Thyroid gland (tissue), 4 donors: ENCODE results near the gene KTN1. TPM values are rescaled to one million over a fixed set of nuclear protein-coding genes. Genes with fewer than 3 reads are reported as not detected.

Experiments
- DNase-seq, 2 donors: peaks; one replicate each; pipeline ENCODE4 v3.0.0-alpha.2; 2019
- H3K27ac ChIP-seq, 3 donors: fragments of 200-600 bp; sonication (generic); 1 replicate in 2 of 3; 2 replicates in 1 of 3; pipeline ENCODE4 v1.5.1; 2016 to 2019; ENCODE audit warnings: mild to moderate bottlenecking in 1 of 3, moderate library complexity in 1 of 3
- H3K27me3 ChIP-seq: fragments of 200-600 bp; sonication (generic); one replicate; pipeline ENCODE4 v1.5.1; 2019
- H3K36me3 ChIP-seq, 2 donors: fragments of 200-600 bp; sonication (generic); one replicate each; pipeline ENCODE4 v1.5.1; 2016 to 2019
- H3K4me1 ChIP-seq, 2 donors: fragments of 200-600 bp; sonication (generic); one replicate each; pipeline ENCODE4 v1.5.1; 2017 to 2019
- H3K4me3 ChIP-seq, 3 donors: fragments of 200-600 bp; sonication (generic); replicated peaks in 1 of 3; 1 replicate in 2 of 3; 2 replicates in 1 of 3; pipeline ENCODE4 v1.5.1; 2016; ENCODE audit warnings: mild to moderate bottlenecking in 1 of 3
- H3K9me3 ChIP-seq: fragments of 200-600 bp; sonication (generic); one replicate; pipeline ENCODE4 v1.5.1; 2017
- CTCF ChIP-seq, 6 experiments: fragments of 200-600 bp in 3 of 6; fragments of 450-650 bp in 3 of 6; sonication (generic) in 3 of 6; IDR thresholded peaks; one replicate each; pipeline ENCODE4 v1.5.1; 2016 to 2019; ENCODE audit warnings: antibody characterized with exemption in 6 of 6, mild to moderate bottlenecking in 2 of 6, inconsistent platforms in 1 of 6, moderate library complexity in 1 of 6
- POLR2A ChIP-seq, 2 donors: fragments of 450-650 bp; IDR thresholded peaks; one replicate each; pipeline ENCODE4 v1.6.1; 2017; ENCODE audit warnings: antibody characterized with exemption in 2 of 2, mild to moderate bottlenecking in 2 of 2, moderate library complexity in 1 of 2
- WGBS, 2 donors: methylation state at CpG; one replicate each; pipeline ENCODE4 v1.1.5; 2017; 5-methylcytosine and 5-hydroxymethylcytosine counted together
- intact Hi-C: fragments of 100-400 bp; cut with DNase I; formaldehyde crosslinking; loops from one replicate; pipeline ENCODE4 v1.15.1; 2023
- total RNA-seq, 4 donors: library from RNA; depleted of rRNA; stranded (reverse); fragments of >200 nt; gene quantifications; one replicate each; pipeline ENCODE4 v1.2.3, GENCODE V29; 2016

Gene KTN1
- total RNA-seq, 4 donors from 2014 or later = 164 to 222 (median 195) TPM

GRCh38 chr14:55641954-55642353 lies 61.9 kb downstream of the KTN1 start:
- Histone ChIP-seq H3K36me3 (peaks cover 0 to 8% of the 10 kb centered on the region in 2 donors), H3K27me3 (no peaks in the 10 kb centered on the region), H3K27ac (no peak overlapping the region), H3K9me3 (no peaks in the 10 kb centered on the region), H3K4me3 (no peak overlapping the region), H3K4me1 (peaks cover 0 to 7% of the 10 kb centered on the region in 2 donors)
- TF ChIP-seq POLR2A (IDR thresholded peaks at IDR 0.05) (no peak), CTCF (IDR thresholded peaks at IDR 0.05) (no peak)
- intact Hi-C loops = no loop called here
- no peak for DNase-seq

GRCh38 chr14:55645145-55645544 lies 65.1 kb downstream of the KTN1 start:
- H3K27ac ChIP-seq = no peak overlapping the region
- TF ChIP-seq POLR2A (IDR thresholded peaks at IDR 0.05) (no peak), CTCF (IDR thresholded peaks at IDR 0.05) (no peak)
- H3K27me3 ChIP-seq = no peaks in the 10 kb centered on the region
- H3K36me3 ChIP-seq = peaks cover 3 to 6% of the 10 kb centered on the region in 2 donors
- no peaks in the 10 kb centered on the region for H3K9me3 ChIP-seq
- no peak for DNase-seq
- 87 to 90% methylated on average over 1 of the region's 1 CpG for WGBS, 2 donors
- intact Hi-C loops = no loop called here
- peaks cover 0 to 7% of the 10 kb centered on the region in 2 donors for H3K4me1 ChIP-seq
- no peak overlapping the region for H3K4me3 ChIP-seq

GRCh38 chr14:55645845-55646832 lies 66.1 kb downstream of the KTN1 start:
- DNase-seq = no peak
- Histone ChIP-seq H3K4me3 (no peak overlapping the region), H3K27me3 (no peaks in the 10 kb centered on the region), H3K27ac (no peak overlapping the region), H3K36me3 (peaks cover 6 to 11% of the 10 kb centered on the region in 2 donors), H3K4me1 (peaks cover 0 to 3% of the 10 kb centered on the region in 2 donors), H3K9me3 (no peaks in the 10 kb centered on the region)
- intact Hi-C loops = no loop called here
- 99 to 100% methylated on average over 2 of the region's 2 CpGs for WGBS, 2 donors
- no peak for TF ChIP-seq CTCF (IDR thresholded peaks at IDR 0.05)
- no peak for TF ChIP-seq POLR2A (IDR thresholded peaks at IDR 0.05)

GRCh38 chr14:55650992-55651391 lies 71.0 kb downstream of the KTN1 start:
- Histone ChIP-seq H3K27me3 (no peaks in the 10 kb centered on the region), H3K9me3 (no peaks in the 10 kb centered on the region), H3K4me3 (no peak overlapping the region), H3K27ac (no peak overlapping the region), H3K4me1 (no peaks in the 10 kb centered on the region), H3K36me3 (peaks cover 12 to 42% of the 10 kb centered on the region in 2 donors)
- TF ChIP-seq POLR2A (IDR thresholded peaks at IDR 0.05) (no peak), CTCF (IDR thresholded peaks at IDR 0.05) (no peak)
- DNase-seq = no peak
- 90 to 95% methylated on average over 1 of the region's 1 CpG for WGBS, 2 donors
- intact Hi-C loops = no loop called here

- no peak overlapping the region for H3K27ac ChIP-seq
- no peaks in the 10 kb centered on the region for H3K27me3 ChIP-seq
- peaks cover 22 to 51% of the 10 kb centered on the region in 2 donors for H3K36me3 ChIP-seq
- no peak overlapping the region for H3K4me3 ChIP-seq
- intact Hi-C loops = no loop called here
- WGBS, 2 donors = 86 to 87% methylated on average over 2 of the region's 2 CpGs
- no peaks in the 10 kb centered on the region for H3K9me3 ChIP-seq
- no peaks in the 10 kb centered on the region for H3K4me1 ChIP-seq
- no peak for DNase-seq
- TF ChIP-seq CTCF (IDR thresholded peaks at IDR 0.05) (no peak), POLR2A (IDR thresholded peaks at IDR 0.05) (no peak)
Measured at GRCh38 chr14:55654243-55654642, 74.2 kb downstream of the KTN1 start.
